GM19351 (cell line): Measurements from ENCODE around the gene BEAN1.
A peak's percentile ranks its signal among the peaks of the same experiment; 100 is the strongest.
"Not testable (repeated sequence)": the region's sequence is repeated elsewhere in the genome, so short reads cannot be mapped to it uniquely, and the experiment has no call there.

Experiments
- ATAC-seq: cut with Tn5 transposase; IDR thresholded peaks from one replicate; pipeline ENCODE4 v1.9.1; 2021; ENCODE audit warnings: mild to moderate bottlenecking, moderate library complexity; ENCODE audit not compliant: unreplicated experiment

The BEAN1 gene

DNA sequence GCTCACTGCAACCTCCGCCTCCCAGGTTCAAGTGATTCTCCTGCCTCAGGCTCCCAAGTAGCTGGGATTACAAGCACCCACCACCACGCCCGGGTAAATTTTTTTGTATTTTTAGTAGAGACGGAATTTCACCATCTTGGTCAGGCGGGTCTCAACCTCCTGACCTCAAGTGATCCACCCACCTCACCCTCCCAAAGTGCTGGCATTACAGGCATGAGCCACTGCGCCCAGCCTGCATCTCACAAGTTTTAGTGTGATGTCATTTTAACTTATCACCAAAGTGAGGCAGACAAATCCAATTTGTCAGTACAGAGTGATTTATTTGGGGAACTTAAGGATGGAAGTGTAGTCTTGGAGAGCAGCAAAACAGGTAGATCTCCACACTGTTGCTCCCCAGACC lies 39.5 kb downstream of the BEAN1 start:
- ATAC-seq: not testable (repeated sequence)

GRCh38 chr16:66467611-66468010 lies 40.5 kb downstream of the BEAN1 start:
- no peak for ATAC-seq

GRCh38 chr16:66468321-66468965 lies 41.3 kb downstream of the BEAN1 start:
- no peak for ATAC-seq

GRCh38 chr16:66469291-66469946 lies 42.3 kb downstream of the BEAN1 start:
- no peak for ATAC-seq

DNA sequence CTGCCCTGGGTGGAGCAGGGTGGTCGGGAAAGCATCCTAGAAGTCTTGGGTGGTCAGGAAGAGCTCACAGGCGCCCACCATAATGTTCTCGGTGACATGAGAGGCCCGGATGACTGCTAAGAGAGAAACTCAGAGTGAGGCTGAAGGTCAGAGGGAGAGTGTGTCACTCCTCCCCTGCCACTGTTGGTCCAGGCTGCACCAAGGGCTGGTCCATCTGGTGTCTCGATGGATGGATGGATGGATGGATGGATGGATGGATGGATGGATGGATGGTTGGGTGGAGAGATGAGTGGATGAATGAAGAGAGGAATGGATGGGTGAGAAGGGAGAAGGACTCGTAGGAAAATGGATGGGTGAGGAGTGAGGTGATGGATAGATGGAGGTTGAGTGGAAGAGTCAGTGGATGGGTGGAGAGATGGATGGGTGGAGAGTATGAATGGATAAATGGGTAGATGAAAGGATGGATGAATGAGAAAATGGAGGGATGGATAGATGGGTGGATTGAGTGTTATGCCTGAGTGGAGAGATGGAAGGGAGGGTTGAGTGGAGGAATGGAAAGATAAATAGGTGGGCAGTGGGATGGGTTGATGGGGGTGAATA lies 43.0 kb downstream of the BEAN1 start:
- ATAC-seq: no peak

- ATAC-seq: no peak
These were observed 43.5 kb downstream of the BEAN1 start for GRCh38 chr16:66470556-66470955.

DNA sequence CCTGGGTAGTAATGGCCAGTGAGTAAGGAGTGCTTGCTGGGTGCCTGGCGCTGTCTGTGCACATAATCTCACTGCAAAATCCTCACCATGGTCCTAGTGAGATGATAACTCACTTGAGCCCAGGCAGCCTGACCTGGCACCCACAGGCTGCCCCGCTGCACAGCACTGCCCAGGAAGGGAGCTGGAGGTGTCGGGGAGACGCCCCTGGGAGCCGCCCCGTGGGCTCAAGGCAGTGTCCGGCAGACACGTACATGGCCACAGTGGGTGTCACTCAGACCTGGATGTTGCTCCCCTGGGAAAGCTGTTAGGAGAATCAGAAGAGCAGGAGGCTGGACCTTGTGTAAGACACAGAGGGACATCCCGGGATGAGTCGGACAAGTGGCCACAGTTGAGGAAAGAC lies 44.2 kb downstream of the BEAN1 start:
- ATAC-seq: no peak

GRCh38 chr16:66471716-66472393 lies 44.8 kb downstream of the BEAN1 start:
- ATAC-seq: no peak

- ATAC-seq: no peak
These were observed 46.0 kb downstream of the BEAN1 start for GRCh38 chr16:66473051-66473571.

GRCh38 chr16:66473654-66474519 lies 46.8 kb downstream of the BEAN1 start:
- no peak for ATAC-seq

DNA sequence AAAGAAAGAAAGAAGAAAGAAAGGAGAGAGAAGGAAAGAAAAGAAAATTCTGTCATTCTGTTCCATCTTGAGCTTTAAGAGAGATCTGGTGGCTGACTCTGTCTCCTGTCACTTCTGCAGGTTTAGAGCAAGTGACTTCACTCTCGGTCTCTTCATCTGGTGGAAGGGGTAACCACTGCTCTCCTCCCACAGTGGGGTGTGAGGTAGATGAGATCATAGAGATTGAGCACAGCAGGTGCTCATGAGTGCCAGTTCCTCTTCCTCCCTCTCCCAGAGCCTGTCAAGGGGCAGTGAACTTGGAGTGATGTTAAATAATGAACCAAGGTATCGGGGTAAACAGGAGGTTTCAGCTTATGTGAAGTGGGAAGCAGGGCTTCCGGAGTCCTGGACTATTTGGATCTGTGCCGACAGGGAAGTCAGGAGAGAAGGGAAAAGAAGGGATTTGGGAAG lies 47.7 kb downstream of the BEAN1 start:
- ATAC-seq: peak; percentile 92

DNA sequence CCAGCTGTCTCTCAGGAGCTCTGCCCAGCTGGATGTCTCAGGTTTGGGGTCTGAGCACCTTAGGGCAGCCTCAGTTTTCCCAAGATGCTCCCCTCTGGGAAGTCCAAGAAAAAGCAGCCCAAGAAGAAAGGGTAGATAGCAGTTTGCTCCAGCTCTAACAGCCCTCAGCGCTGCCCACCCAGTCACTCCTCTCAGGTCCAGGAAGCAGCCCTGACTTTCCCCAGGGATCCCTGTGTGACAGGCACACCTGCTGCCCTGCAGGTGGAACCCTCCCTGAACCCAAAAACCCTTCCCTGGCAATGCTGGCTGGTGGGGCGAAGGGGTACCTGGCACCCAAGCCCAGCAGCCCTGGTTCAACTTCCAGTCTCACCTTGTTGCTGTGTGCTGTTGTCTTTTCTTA lies 48.1 kb downstream of the BEAN1 start:
- no peak for ATAC-seq

DNA sequence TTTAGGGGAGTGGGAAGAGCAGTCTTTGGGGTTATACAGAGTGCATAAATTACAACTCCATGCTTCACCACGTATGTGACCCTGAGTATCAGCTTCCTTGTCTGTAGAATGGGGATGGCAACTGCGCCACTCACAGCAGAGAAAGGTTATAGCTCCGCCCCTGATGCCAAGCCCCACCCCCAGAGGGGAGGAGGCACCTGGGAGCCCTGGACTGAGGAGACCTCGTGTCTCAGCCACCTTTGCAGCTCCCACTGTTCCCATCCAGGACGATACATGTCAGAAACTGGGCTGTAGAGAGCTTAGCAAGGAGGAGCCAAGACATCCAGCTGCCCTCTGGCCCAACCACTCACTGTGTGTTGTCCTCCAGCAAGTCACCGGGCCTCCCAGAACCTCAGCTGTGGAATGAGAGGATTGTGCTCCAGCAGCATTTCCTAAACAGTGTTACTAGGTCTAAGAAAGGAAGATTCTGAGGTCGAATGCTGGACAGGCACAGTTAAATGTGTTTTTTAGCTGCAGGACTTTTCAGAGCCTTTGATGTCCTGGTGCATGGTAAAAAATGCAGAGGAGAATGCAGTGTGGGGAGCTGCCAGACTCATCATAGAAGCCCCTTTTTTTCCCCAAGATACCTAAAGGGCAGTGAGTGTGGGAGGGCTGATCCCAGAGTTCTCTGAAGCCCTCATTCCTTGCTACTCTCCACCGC lies 49.4 kb downstream of the BEAN1 start:
- no peak for ATAC-seq

DNA sequence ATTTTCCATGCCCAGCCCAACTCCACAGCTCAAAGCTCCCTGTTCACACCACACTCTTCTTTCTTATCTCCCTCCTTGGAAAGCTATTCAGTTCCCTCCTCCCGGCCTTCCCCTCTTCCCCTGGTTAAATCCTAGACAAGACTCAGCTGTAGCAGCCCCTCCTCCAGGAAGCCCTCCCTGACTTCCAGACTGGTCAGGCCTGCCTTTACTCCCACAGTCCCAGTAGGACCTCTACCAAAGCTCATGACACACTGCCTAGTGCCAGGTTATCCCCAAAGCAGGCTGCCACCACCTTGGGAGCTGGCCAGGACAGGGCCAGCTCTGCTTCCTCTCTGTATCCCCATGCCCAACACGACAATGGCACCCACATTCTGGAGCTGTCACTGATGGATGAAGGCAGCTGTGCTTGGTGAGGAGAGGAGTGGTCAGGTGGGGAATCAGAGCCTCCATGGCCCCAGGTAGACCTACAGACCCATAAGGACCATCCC lies 50.0 kb downstream of the BEAN1 start:
- no peak for ATAC-seq

GRCh38 chr16:66478733-66479511 lies 51.8 kb downstream of the BEAN1 start:
- ATAC-seq: peak; percentile 61

DNA sequence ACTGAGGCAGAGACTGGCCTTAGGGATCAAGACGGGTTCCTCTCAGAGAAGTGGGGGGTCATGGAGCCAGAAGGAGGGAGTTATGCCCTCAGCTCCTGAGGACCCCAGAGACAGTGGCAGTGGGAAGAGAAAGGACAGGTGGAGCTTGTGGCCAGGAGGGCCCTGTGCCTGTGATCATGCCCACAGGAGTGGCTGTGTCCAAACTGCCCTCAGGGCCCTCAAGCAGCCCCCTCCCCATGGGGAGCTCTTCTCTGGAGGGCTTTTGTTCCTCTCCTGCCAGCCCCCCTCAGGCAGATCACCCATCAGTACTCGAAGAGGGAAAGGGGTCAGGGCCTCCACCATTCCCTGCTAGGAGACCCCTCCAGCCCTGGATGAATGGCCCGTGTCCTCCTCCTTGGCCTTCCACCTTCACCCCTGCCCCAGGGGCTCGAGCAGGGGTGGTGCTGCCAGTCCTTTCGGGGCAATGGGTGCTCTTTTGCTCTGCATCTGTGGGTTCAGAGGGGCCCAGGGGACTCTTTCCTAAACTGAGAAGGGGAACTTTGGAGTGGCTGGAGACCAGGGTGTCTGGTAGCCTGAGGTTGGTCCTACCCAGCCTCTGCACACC lies 52.7 kb downstream of the BEAN1 start:
- no peak for ATAC-seq

DNA sequence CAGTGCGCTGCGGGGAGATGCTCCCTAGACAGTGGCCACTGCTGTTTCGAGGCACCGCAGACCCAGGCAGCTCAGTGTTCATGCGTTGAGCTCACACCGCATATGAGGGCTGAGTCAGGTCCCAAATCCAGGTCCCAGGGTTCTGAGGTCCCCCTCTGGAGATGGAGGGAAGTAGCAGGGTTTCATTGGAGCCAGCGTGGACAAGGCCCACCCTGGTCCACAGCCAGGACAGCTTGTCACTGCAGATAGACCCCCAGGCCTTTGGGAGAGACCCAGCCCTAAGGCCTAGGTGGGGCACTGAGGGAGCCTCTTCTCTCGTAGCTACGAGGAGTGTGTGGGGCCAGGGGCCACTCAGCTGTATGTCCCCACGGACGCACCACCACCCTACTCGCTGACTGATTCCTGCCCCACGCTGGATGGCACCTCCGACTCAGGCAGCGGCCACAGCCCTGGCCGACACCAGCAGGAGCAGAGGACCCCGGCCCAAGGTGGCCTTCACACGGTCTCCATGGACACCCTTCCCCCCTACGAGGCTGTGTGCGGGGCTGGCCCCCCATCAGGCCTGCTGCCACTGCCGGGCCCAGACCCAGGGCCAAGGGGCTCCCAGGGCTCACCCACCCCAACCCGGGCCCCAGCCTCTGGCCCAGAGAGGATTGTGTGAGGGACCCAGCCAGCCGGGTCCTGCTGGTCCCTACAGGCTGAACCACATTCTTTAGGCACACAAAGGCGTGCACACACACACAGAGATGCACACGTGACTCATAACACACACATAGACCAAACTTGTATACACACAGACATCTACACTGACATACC lies 53.4 kb downstream of the BEAN1 start:
- no peak for ATAC-seq
